HEK293T (cell line): ENCODE results near the gene MYORG.

ENCODE experiments used
- CTCF ChIA-PET: fragments of 350-600 bp; formaldehyde crosslinking; extraction: SDS; loops from one replicate; lab custom pipeline; 2021; ENCODE audit warnings: antibody characterized with exemption, inconsistent platforms; lab: Yijun Ruan, JAX
- POLR2A ChIA-PET: fragments of 350-600 bp; formaldehyde crosslinking; extraction: SDS; loops from one replicate; lab custom pipeline; 2020; ENCODE audit warnings: antibody characterized with exemption, inconsistent platforms; lab: Yijun Ruan, JAX
- DNase-seq: peaks from one replicate; pipeline ENCODE4 v3.0.0; 2012; ENCODE audit warnings: mixed read lengths; ENCODE audit errors: extremely low spot score
- ARNT ChIP-seq: fragments of 450-650 bp; IDR thresholded peaks from 2 replicates; pipeline ENCODE4 v1.6.1; 2017; ENCODE audit warnings: mild to moderate bottlenecking
- BHLHE40 ChIP-seq: fragments of 450-650 bp; IDR thresholded peaks from 2 replicates; pipeline ENCODE4 v1.6.1; 2016; ENCODE audit warnings: mild to moderate bottlenecking, moderate library complexity, borderline replicate concordance
- CTBP1 ChIP-seq: fragments of 450-650 bp; IDR thresholded peaks from 2 replicates; pipeline ENCODE4 v1.6.1; 2016; ENCODE audit warnings: borderline replicate concordance
- ELF4 ChIP-seq: fragments of 450-650 bp; IDR thresholded peaks from 2 replicates; pipeline ENCODE4 v1.6.1; 2017; ENCODE audit warnings: antibody characterized with exemption
- FOXA1 ChIP-seq: fragments of 450-650 bp; IDR thresholded peaks from 2 replicates; pipeline ENCODE4 v1.6.1; 2016; ENCODE audit warnings: mild to moderate bottlenecking
- FOXK2 ChIP-seq: fragments of 450-650 bp; IDR thresholded peaks from 2 replicates; pipeline ENCODE4 v1.6.1; 2016; ENCODE audit warnings: mild to moderate bottlenecking
- FOXM1 ChIP-seq: fragments of 450-650 bp; IDR thresholded peaks from 2 replicates; pipeline ENCODE4 v1.6.1; 2017; ENCODE audit warnings: mild to moderate bottlenecking, borderline replicate concordance
- HDGF ChIP-seq: fragments of 450-650 bp; IDR thresholded peaks from 2 replicates; pipeline ENCODE4 v1.6.1; 2017; ENCODE audit warnings: antibody characterized with exemption, borderline replicate concordance
- L3MBTL2 ChIP-seq: fragments of 450-650 bp; conservative IDR thresholded peaks from 2 replicates; pipeline ENCODE4 v1.6.1; 2016; ENCODE audit warnings: mild to moderate bottlenecking
- LEF1 ChIP-seq: fragments of 450-650 bp; IDR thresholded peaks from 2 replicates; pipeline ENCODE4 v1.6.1; 2017; ENCODE audit warnings: mild to moderate bottlenecking, borderline replicate concordance
- NFRKB ChIP-seq: fragments of 450-650 bp; IDR thresholded peaks from 2 replicates; pipeline ENCODE4 v1.6.1; 2016; ENCODE audit warnings: mild to moderate bottlenecking, moderate library complexity
- PKNOX1 ChIP-seq: fragments of 450-650 bp; IDR thresholded peaks from 2 replicates; pipeline ENCODE4 v1.6.1; 2016
- SP1 ChIP-seq: fragments of 450-650 bp; IDR thresholded peaks from 2 replicates; pipeline ENCODE4 v1.6.1; 2017
- SUZ12 ChIP-seq: fragments of 450-650 bp; IDR thresholded peaks from 2 replicates; pipeline ENCODE4 v1.6.1; 2016; ENCODE audit warnings: mild to moderate bottlenecking
- TARDBP ChIP-seq: fragments of 450-650 bp; IDR thresholded peaks from 2 replicates; pipeline ENCODE4 v1.6.1; 2016
- ZNF384 ChIP-seq: fragments of 450-650 bp; IDR thresholded peaks from 2 replicates; pipeline ENCODE4 v1.6.1; 2016

The MYORG gene

GRCh38 chr9:34374339-34374738, 2.4 kb downstream of the MYORG start:
- DNase-seq: no peak
- ChIA-PET CTCF (interaction anchor here (1.0 kb wide), 1 partner anchor 16 kb away, joined by 7 read pairs; no protein-coding TSS in a partner anchor), POLR2A (no interaction called here)
- TF ChIP-seq HDGF (no peak), SUZ12 (no peak), SP1 (no peak), ZNF384 (no peak), NFRKB (no peak), PKNOX1 (no peak), CTBP1 (no peak), FOXM1 (no peak), TARDBP (no peak), FOXK2 (no peak), BHLHE40 (no peak), ELF4 (no peak), L3MBTL2 (no peak)

DNA sequence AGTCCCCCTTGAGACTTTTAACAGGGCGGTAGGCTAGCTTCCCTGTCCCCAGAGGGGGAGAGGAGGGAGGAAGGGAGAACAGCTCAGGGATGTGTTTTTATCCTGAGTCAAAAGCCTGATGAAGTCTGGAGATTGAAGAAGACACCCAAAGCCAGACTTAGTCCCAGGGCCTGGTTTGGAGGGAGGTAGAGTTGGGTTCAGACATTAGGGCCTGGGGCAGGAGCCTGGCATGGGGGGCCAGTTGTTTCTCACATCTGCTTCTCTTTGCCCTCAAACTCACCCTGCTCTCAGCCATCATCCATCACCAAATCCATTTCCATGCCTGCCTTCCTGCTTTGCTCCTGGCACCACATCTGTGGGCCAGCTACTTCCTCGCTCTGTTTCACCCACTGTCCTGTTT, 2.9 kb downstream of the MYORG start:
- no peak for DNase-seq
- POLR2A ChIA-PET: no interaction called here
- CTCF ChIA-PET: no interaction called here
- TF ChIP-seq NFRKB (no peak), HDGF (no peak), SP1 (no peak), TARDBP (no peak), FOXK2 (no peak), SUZ12 (no peak), L3MBTL2 (no peak), ZNF384 (no peak), BHLHE40 (no peak), LEF1 (no peak), FOXM1 (no peak)

- POLR2A ChIA-PET: no interaction called here
- TF ChIP-seq L3MBTL2 (no peak), ARNT (no peak), CTBP1 (no peak), HDGF (no peak), ELF4 (no peak), TARDBP (no peak), FOXM1 (no peak), PKNOX1 (no peak), FOXA1 (no peak), SP1 (no peak), SUZ12 (no peak), LEF1 (no peak), BHLHE40 (no peak), ZNF384 (no peak), NFRKB (no peak), FOXK2 (no peak)
- DNase-seq: no peak
- CTCF ChIA-PET: no interaction called here
These were observed 4.2 kb downstream of the MYORG start for GRCh38 chr9:34372467-34373011.

- DNase-seq: no peak
- TF ChIP-seq FOXA1 (no peak), TARDBP (no peak), ZNF384 (no peak), NFRKB (no peak), L3MBTL2 (no peak), ELF4 (no peak), CTBP1 (no peak), SUZ12 (no peak), SP1 (no peak), PKNOX1 (no peak), HDGF (no peak), LEF1 (no peak), ARNT (no peak), BHLHE40 (no peak), FOXK2 (no peak), FOXM1 (no peak)
- POLR2A ChIA-PET: no interaction called here
- CTCF ChIA-PET: no interaction called here
These were observed 4.7 kb downstream of the MYORG start for GRCh38 chr9:34371886-34372466.

- TF ChIP-seq PKNOX1 (no peak), ZNF384 (no peak), LEF1 (no peak), TARDBP (no peak), HDGF (no peak), BHLHE40 (no peak), ARNT (no peak), L3MBTL2 (no peak), FOXA1 (no peak), CTBP1 (no peak), SUZ12 (no peak)
- DNase-seq: no peak
- CTCF ChIA-PET: no interaction called here
- POLR2A ChIA-PET: no interaction called here
These were observed 5.5 kb downstream of the MYORG start for GRCh38 chr9:34370970-34371880.
